ENCODE results near the gene SPON1. TPM values are rescaled to one million over a fixed set of nuclear protein-coding genes. Genes with fewer than 3 reads are reported as not detected.

SPON1 gene
- total and polyA plus RNA-seq, 10 of the 15 experiments (the other 5 are each of a cell fraction or from before 2014, with no cell fraction given) = 0.13 to 1.1 (median 0.18) TPM; not detected in 5

GRCh38 chr11:14052198-14052597 lies 89.7 kb downstream of the SPON1 start:
- H2AFZ ChIP-seq (ENCODE audit: control insufficient read depth, low read depth, low read length) = no peak overlapping the region
- POLR2A ChIA-PET = interaction anchor here (0.6 kb wide), 1 partner anchor 588 kb away, joined by 3 read pairs; no protein-coding TSS in a partner anchor
- in situ Hi-C loops (cut with MboI) (no loop called here), intact Hi-C loops (cut with micrococcal nuclease; ENCODE audit: unreplicated experiment) (no loop called here)
- BruUV-seq (replicated peaks) = no TSS peak
- 5% methylated on average over 3 of the region's 3 CpGs for WGBS (ENCODE audit: insufficient coverage, insufficient replicate concordance, low lambda C conversion rate, missing lambda C conversion rate)
- SMC1A ChIA-PET (ENCODE audit: uncharacterized antibody, unreplicated experiment) = interaction anchor here (0.8 kb wide), 1 partner anchor 12 kb away, joined by 3 read pairs; no protein-coding TSS in a partner anchor
- no peaks in the 10 kb centered on the region; a peak in 1 of 4 replicates for H3K27me3 ChIP-seq (replicated peaks in 1 of 2; ENCODE audit: control insufficient read depth in 2 of 2, insufficient read depth in 2 of 2, low read length in 1 of 2)
- no peak overlapping the region for H3K9ac ChIP-seq (ENCODE audit: control insufficient read depth, insufficient read depth, low read length)
- no peaks in the 10 kb centered on the region for H3K36me3 ChIP-seq (ENCODE audit: control insufficient read depth in 2 of 2, insufficient read depth in 2 of 2, low read length in 1 of 2)
- no peak overlapping the region for H3K4me2 ChIP-seq (ENCODE audit: control insufficient read depth, insufficient read depth)
- no peak overlapping the region for H3K27ac ChIP-seq (ENCODE audit: control insufficient read depth, insufficient read depth)
- no peak for FAIRE-seq
- no peak for DNase-seq (ENCODE audit: low read depth, low spot score)
- H3K4me1 ChIP-seq (ENCODE audit: control insufficient read depth, insufficient read depth, low read length) = no peaks in the 10 kb centered on the region
- TF ChIP-seq MYB (IDR thresholded peaks at IDR 0.05; ENCODE audit: borderline replicate concordance, low read depth, low read length) = no peak
- TF ChIP-seq ZNF24 (IDR thresholded peaks at IDR 0.05) = no peak
- no peak for TF ChIP-seq IKZF1 (conservative IDR thresholded peaks at IDR 0.05)
- no peak for TF ChIP-seq SREBF1 (IDR thresholded peaks at IDR 0.05; ENCODE audit: low read length)
- TF ChIP-seq, protein P1, sequence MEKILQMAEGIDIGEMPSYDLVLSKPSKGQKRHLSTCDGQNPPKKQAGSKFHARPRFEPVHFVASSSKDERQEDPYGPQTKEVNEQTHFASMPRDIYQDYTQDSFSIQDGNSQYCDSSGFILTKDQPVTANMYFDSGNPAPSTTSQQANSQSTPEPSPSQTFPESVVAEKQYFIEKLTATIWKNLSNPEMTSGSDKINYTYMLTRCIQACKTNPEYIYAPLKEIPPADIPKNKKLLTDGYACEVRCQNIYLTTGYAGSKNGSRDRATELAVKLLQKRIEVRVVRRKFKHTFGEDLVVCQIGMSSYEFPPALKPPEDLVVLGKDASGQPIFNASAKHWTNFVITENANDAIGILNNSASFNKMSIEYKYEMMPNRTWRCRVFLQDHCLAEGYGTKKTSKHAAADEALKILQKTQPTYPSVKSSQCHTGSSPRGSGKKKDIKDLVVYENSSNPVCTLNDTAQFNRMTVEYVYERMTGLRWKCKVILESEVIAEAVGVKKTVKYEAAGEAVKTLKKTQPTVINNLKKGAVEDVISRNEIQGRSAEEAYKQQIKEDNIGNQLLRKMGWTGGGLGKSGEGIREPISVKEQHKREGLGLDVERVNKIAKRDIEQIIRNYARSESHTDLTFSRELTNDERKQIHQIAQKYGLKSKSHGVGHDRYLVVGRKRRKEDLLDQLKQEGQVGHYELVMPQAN (conservative IDR thresholded peaks at IDR 0.05) = no peak
- no peak for TF ChIP-seq CBFB (IDR thresholded peaks at IDR 0.05; ENCODE audit: low read depth)
- TF ChIP-seq FOXK2 (IDR thresholded peaks at IDR 0.05) = no peak
- TF ChIP-seq, protein P2, sequence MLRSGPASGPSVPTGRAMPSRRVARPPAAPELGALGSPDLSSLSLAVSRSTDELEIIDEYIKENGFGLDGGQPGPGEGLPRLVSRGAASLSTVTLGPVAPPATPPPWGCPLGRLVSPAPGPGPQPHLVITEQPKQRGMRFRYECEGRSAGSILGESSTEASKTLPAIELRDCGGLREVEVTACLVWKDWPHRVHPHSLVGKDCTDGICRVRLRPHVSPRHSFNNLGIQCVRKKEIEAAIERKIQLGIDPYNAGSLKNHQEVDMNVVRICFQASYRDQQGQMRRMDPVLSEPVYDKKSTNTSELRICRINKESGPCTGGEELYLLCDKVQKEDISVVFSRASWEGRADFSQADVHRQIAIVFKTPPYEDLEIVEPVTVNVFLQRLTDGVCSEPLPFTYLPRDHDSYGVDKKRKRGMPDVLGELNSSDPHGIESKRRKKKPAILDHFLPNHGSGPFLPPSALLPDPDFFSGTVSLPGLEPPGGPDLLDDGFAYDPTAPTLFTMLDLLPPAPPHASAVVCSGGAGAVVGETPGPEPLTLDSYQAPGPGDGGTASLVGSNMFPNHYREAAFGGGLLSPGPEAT (IDR thresholded peaks at IDR 0.05; ENCODE audit: low read depth) = no peak
- no peak for TF ChIP-seq ZBED1 (IDR thresholded peaks at IDR 0.05; ENCODE audit: borderline replicate concordance)
- no peak for TF ChIP-seq KDM1A (IDR thresholded peaks at IDR 0.05; ENCODE audit: borderline replicate concordance)
- TF ChIP-seq SPI1 (IDR thresholded peaks at IDR 0.05; ENCODE audit: borderline replicate concordance, insufficient read depth, low read depth, low read length) = no peak
- no peak for TF ChIP-seq CBX3 (IDR thresholded peaks at IDR 0.05; ENCODE audit: borderline replicate concordance, low read depth)
- no peak for TF ChIP-seq TCF7 (IDR thresholded peaks at IDR 0.05; ENCODE audit: borderline replicate concordance)
- TF ChIP-seq CHD1 (IDR thresholded peaks at IDR 0.05; ENCODE audit: low read depth, low read length) = no peak
- TF ChIP-seq SUPT20H (IDR thresholded peaks at IDR 0.05; ENCODE audit: borderline replicate concordance, control insufficient read depth, low read depth, low read length) = no peak
- H3K4me3 ChIP-seq = no peak overlapping the region
- RAD21 ChIA-PET (ENCODE audit: unreplicated experiment) = no interaction called here
- no peaks in the 10 kb centered on the region for H4K20me1 ChIP-seq (ENCODE audit: control insufficient read depth, insufficient read depth)
- ATAC-seq = no peak
- no peaks in the 10 kb centered on the region for H3K9me3 ChIP-seq (replicated peaks; ENCODE audit: control insufficient read depth, insufficient read depth, low read length)
- CTCF ChIA-PET = no interaction called here
- no peaks in the 10 kb centered on the region for H3K79me2 ChIP-seq (ENCODE audit: control insufficient read depth, insufficient read depth, low read length)
